H1 (cell line): ENCODE results near the gene KRCC1. TPM values are rescaled to one million over a fixed set of nuclear protein-coding genes. Genes with fewer than 3 reads are reported as not detected.

ENCODE experiments used
- CTCF ChIA-PET: fragments of 300-600 bp; sonication (Branson Sonifier 250); formaldehyde crosslinking; loops from one replicate; lab custom pipeline; 2021; ENCODE audit not compliant: partially characterized antibody; lab: Charles Lee
- POLR2A ChIA-PET: fragments of 300-600 bp; sonication (Branson Sonifier 250); formaldehyde crosslinking; loops from one replicate; lab custom pipeline; 2021; ENCODE audit warnings: inconsistent platforms; ENCODE audit not compliant: partially characterized antibody; lab: Charles Lee
- DNase-seq, 2 experiments: peaks; one replicate each; pipeline versions ENCODE4 v3.0.0 to v3.0.0-alpha.2; 2010 to 2022; ENCODE audit warnings: low spot score in 2 of 2, low read depth in 1 of 2, mixed read lengths in 1 of 2
- FAIRE-seq: peaks from 2 replicates; lab custom pipeline; 2011; peaks lifted over from hg19 to GRCh38; lab: Jason Lieb, UNC
- H2AFZ ChIP-seq: 2 replicates; pipeline ENCODE4 v1.8.1; 2012; ENCODE audit warnings: low read length, inconsistent platforms
- H2AK5ac ChIP-seq: 2 replicates; pipeline ENCODE4 v1.6.1; 2013; ENCODE audit warnings: low read depth, low read length
- H2BK120ac ChIP-seq: replicated peaks from 2 replicates; pipeline ENCODE3; 2013; ENCODE audit warnings: low read depth, low read length, inconsistent platforms
- H2BK12ac ChIP-seq: 2 replicates; pipeline ENCODE4 v1.6.1; 2013; ENCODE audit warnings: low read depth, low read length
- H2BK15ac ChIP-seq: 2 replicates; pipeline ENCODE4 v1.6.1; 2013; ENCODE audit warnings: low read length
- H2BK20ac ChIP-seq: 2 replicates; pipeline ENCODE4 v1.6.1; 2013; ENCODE audit warnings: low read length
- H2BK5ac ChIP-seq: 2 replicates; pipeline ENCODE4 v1.6.1; 2013; ENCODE audit warnings: low read depth, low read length
- H3K14ac ChIP-seq: 2 replicates; pipeline ENCODE4 v1.6.1; 2013; ENCODE audit warnings: inconsistent platforms; ENCODE audit not compliant: insufficient read length
- H3K18ac ChIP-seq: 2 replicates; pipeline ENCODE4 v1.6.1; 2013; ENCODE audit warnings: low read length; ENCODE audit errors: extremely low read depth
- H3K23ac ChIP-seq: 2 replicates; pipeline ENCODE4 v1.6.1; 2013; ENCODE audit warnings: inconsistent platforms; ENCODE audit not compliant: insufficient read length
- H3K23me2 ChIP-seq: 2 replicates; pipeline ENCODE4 v1.6.1; 2013; ENCODE audit warnings: low read depth, low read length
- H3K27ac ChIP-seq: 2 replicates; pipeline ENCODE4 v1.6.1; 2011; ENCODE audit warnings: low read depth, low read length, inconsistent platforms
- H3K27me3 ChIP-seq, 4 experiments: replicated peaks in 1 of 4; 1 replicate in 1 of 4; 2 replicates in 3 of 4; pipeline versions ENCODE4 v1.6.1 to v1.8.1; 2011 to 2013; ENCODE audit warnings: low read length in 3 of 4, mild to moderate bottlenecking in 3 of 4, inconsistent platforms in 2 of 4, mixed read lengths in 2 of 4, moderate library complexity in 1 of 4; ENCODE audit not compliant: control insufficient read depth in 3 of 4, insufficient read depth in 3 of 4; ENCODE audit errors: extremely low read depth in 1 of 4
- H3K36me3 ChIP-seq, 4 experiments: 2 replicates each; pipeline versions ENCODE4 v1.6.1 to v1.8.1; 2011 to 2013; ENCODE audit warnings: mild to moderate bottlenecking in 4 of 4, low read length in 3 of 4, moderate library complexity in 2 of 4, control low read depth in 1 of 4, inconsistent platforms in 1 of 4; ENCODE audit not compliant: insufficient read depth in 4 of 4, control insufficient read depth in 2 of 4
- H3K4ac ChIP-seq: replicated peaks from 2 replicates; pipeline ENCODE3; 2013; ENCODE audit warnings: low read length, low read depth, mixed read lengths, inconsistent platforms; ENCODE audit not compliant: insufficient read length
- H3K4me1 ChIP-seq, 4 experiments: replicated peaks in 1 of 4; 1 replicate in 1 of 4; 2 replicates in 3 of 4; pipeline versions ENCODE4 v1.6.1 to v1.8.1; 2011 to 2013; ENCODE audit warnings: low read length in 3 of 4, inconsistent platforms in 2 of 4, mixed read lengths in 1 of 4; ENCODE audit not compliant: insufficient read depth in 4 of 4, control insufficient read depth in 3 of 4
- H3K4me2 ChIP-seq, 2 experiments: 2 replicates each; pipeline versions ENCODE4 v1.6.1 to v1.8.1; 2011 to 2013; ENCODE audit warnings: low read depth in 2 of 2, low read length in 2 of 2, control low read depth in 1 of 2, inconsistent platforms in 1 of 2, mild to moderate bottlenecking in 1 of 2; ENCODE audit not compliant: insufficient read depth in 1 of 2
- H3K4me3 ChIP-seq, 4 experiments: fragments of 200-600, 300-600 bp in 1 of 4; sonication (generic), shearing (Covaris generic), sonication (Bioruptor Twin) in 1 of 4; 2 replicates each; pipeline versions ENCODE4 v1.5.1 to v1.8.1; 2011 to 2016; ENCODE audit warnings: low read length in 4 of 4, low read depth in 3 of 4, control low read depth in 2 of 4, inconsistent platforms in 2 of 4, mild to moderate bottlenecking in 2 of 4, mixed read lengths in 1 of 4, moderate library complexity in 1 of 4; ENCODE audit not compliant: insufficient read depth in 2 of 4; ENCODE audit errors: extremely low read depth in 1 of 4
- H3K56ac ChIP-seq: replicated peaks from 2 replicates; pipeline ENCODE3; 2013; ENCODE audit warnings: low read depth, mild to moderate bottlenecking, mixed read lengths, low read length, inconsistent platforms; ENCODE audit not compliant: insufficient read length
- H3K79me1 ChIP-seq: 2 replicates; pipeline ENCODE4 v1.6.1; 2013; ENCODE audit warnings: low read depth, low read length, control low read depth
- H3K79me2 ChIP-seq, 2 experiments: 2 replicates each; pipeline versions ENCODE4 v1.6.1 to v1.8.1; 2012 to 2013; ENCODE audit warnings: low read length in 2 of 2, mild to moderate bottlenecking in 2 of 2, inconsistent platforms in 1 of 2; ENCODE audit not compliant: insufficient read depth in 2 of 2, control insufficient read depth in 1 of 2
- H3K9ac ChIP-seq, 4 experiments: replicated peaks in 1 of 4; 1 replicate in 1 of 4; 2 replicates in 3 of 4; pipeline versions ENCODE4 v1.6.1 to v1.8.1; 2011 to 2013; ENCODE audit warnings: low read depth in 3 of 4, low read length in 3 of 4, control low read depth in 2 of 4, mild to moderate bottlenecking in 2 of 4, moderate library complexity in 2 of 4, inconsistent platforms in 1 of 4; ENCODE audit errors: extremely low read depth in 1 of 4
- H3K9me3 ChIP-seq, 2 experiments: 2 replicates each; pipeline versions ENCODE4 v1.6.1 to v1.8.1; 2012 to 2013; ENCODE audit warnings: mild to moderate bottlenecking in 2 of 2, moderate library complexity in 2 of 2, control low read depth in 1 of 2, inconsistent platforms in 1 of 2, low read depth in 1 of 2, low read length in 1 of 2, mixed read lengths in 1 of 2; ENCODE audit not compliant: insufficient read depth in 2 of 2
- H4K20me1 ChIP-seq, 2 experiments: replicated peaks in 1 of 2; 2 replicates each; pipeline versions ENCODE3 to v1.8.1; 2011 to 2013; ENCODE audit warnings: inconsistent platforms in 2 of 2, low read length in 2 of 2, mild to moderate bottlenecking in 1 of 2; ENCODE audit not compliant: insufficient read depth in 2 of 2, control insufficient read depth in 1 of 2
- H4K5ac ChIP-seq: 2 replicates; pipeline ENCODE4 v1.6.1; 2013; ENCODE audit warnings: low read length, low read depth, mixed read lengths, inconsistent platforms; ENCODE audit not compliant: insufficient read length
- H4K8ac ChIP-seq: 2 replicates; pipeline ENCODE4 v1.8.0; 2013; ENCODE audit warnings: mild to moderate bottlenecking, moderate library complexity, low read length, inconsistent platforms; ENCODE audit not compliant: insufficient read depth; ENCODE audit errors: extremely low read depth
- H4K91ac ChIP-seq: replicated peaks from 2 replicates; pipeline ENCODE3; 2013; ENCODE audit warnings: low read length, mixed read lengths, inconsistent platforms; ENCODE audit not compliant: insufficient read length
- KDM1A ChIP-seq: fragments of 200-600, 300-600 bp; sonication (generic); IDR thresholded peaks from 2 replicates; pipeline ENCODE4 v1.7.1; 2016; ENCODE audit warnings: mild to moderate bottlenecking, low read length, borderline replicate concordance
- SAP30 ChIP-seq: fragments of 300-600 bp; sonication (generic); IDR thresholded peaks from 2 replicates; pipeline ENCODE4 v1.7.1; 2012; ENCODE audit warnings: low read length, moderate library complexity, mild to moderate bottlenecking, inconsistent platforms; ENCODE audit not compliant: insufficient read depth, insufficient replicate concordance
- YY1 ChIP-seq: IDR thresholded peaks from 2 replicates; pipeline ENCODE4 v1.6.1; 2011; ENCODE audit warnings: low read depth, mild to moderate bottlenecking, low read length
- WGBS, 2 experiments: shearing (Covaris generic) in 1 of 2; methylation state at CpG; one replicate each; pipeline versions ENCODE4 v1.1.6 to v1.1.7; 2013 to 2015; ENCODE audit warnings: low lambda C conversion rate in 2 of 2, mixed read lengths in 2 of 2, inconsistent platforms in 1 of 2, low coverage in 1 of 2, missing lambda C conversion rate in 1 of 2; ENCODE audit not compliant: insufficient replicate concordance in 2 of 2, insufficient coverage in 1 of 2, insufficient read length in 1 of 2; ENCODE audit errors: extremely low coverage in 1 of 2, missing lambda C conversion rate in 1 of 2; 5-methylcytosine and 5-hydroxymethylcytosine counted together
- polyA plus RNA-seq, 7 experiments: library from polyadenylated mRNA; depleted of rRNA in 3 of 7; stranded (reverse) in 5 of 7; unstranded in 2 of 7; fragments of >200 nt in 5 of 7; fragments of 200-250 nt in 2 of 7; gene quantifications; 1 replicate in 5 of 7; 2 replicates in 1 of 7; 4 replicates in 1 of 7; pipeline versions ENCODE4 v1.2.1 to v1.2.3, GENCODE V29; 2011 to 2013; ENCODE audit warnings: missing spikeins in 2 of 7, mixed read lengths in 2 of 7
- total RNA-seq: library from RNA; stranded (reverse); fragmentation: NEBNext Ultra II Directional; extraction: Animal tissue kit (Norgen Biotek cat#: 25700); gene quantifications from 2 replicates; pipeline ENCODE4 v1.2.1, GENCODE V29; 2021

The KRCC1 gene
- total and polyA plus RNA-seq, 2 of the 8 experiments (the other 6 are each of a cell fraction or from before 2014, with no cell fraction given) = 5.1 to 8.5 TPM

DNA sequence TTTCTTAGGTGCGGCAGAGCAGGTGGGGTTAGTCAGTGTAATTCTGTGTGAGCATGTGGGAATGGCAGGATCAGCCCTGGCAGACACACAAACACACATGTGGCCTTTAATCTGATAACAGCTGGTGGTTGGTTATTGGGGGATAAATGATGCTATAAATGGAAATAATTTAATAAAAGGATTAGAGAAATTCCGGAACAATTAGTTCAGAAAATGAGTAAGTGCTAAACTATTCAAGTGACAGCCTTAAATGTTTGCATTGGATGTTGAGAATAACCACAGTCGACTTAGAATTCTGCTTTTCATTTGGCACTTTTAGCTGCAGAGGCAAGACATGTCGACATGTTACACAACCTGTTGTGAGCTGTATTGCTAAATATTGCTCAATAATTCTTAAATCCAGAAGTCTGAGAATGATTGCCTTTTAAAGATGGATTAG is 19.3 kb upstream of the KRCC1 start:
- FAIRE-seq = no peak
- WGBS, 2 experiments = 91% methylated on average over 4 of the region's 4 CpGs; no CpG with 5 or more reads in 1 of the 2 experiments

More for the DNA sequence above, 19.3 kb upstream of the KRCC1 start:
- Histone ChIP-seq H3K9me3 (peaks cover 0 to 4% of the 10 kb centered on the region in 2 experiments; a peak in 1 of 4 replicates), H3K18ac (no peak overlapping the region), H3K27ac (no peak overlapping the region), H3K4me2 (no peak overlapping the region), H2AFZ (no peak overlapping the region), H3K23me2 (no peaks in the 10 kb centered on the region), H2AK5ac (no peak overlapping the region), H2BK20ac (no peak overlapping the region), H3K9ac (no peak overlapping the region), H4K91ac (no peak overlapping the region), H3K23ac (no peak overlapping the region), H3K56ac (no peak overlapping the region), H3K79me2 (no peaks in the 10 kb centered on the region), H3K4ac (no peak overlapping the region), H4K5ac (no peak overlapping the region), H3K27me3 (no peaks in the 10 kb centered on the region), H2BK5ac (no peak overlapping the region), H4K20me1 (no peaks in the 10 kb centered on the region), H3K4me3 (no peak overlapping the region), H2BK12ac (no peak overlapping the region), H3K14ac (no peak overlapping the region), H3K4me1 (0 out of 7 replicates have a peak, but pooled peaks cover 0 to 2% (median 0%) of the 10 kb centered on the region in 4 experiments), H3K79me1 (no peaks in the 10 kb centered on the region), H2BK15ac (no peak overlapping the region), H2BK120ac (no peak overlapping the region), H3K36me3 (no peaks in the 10 kb centered on the region), H4K8ac (no peak overlapping the region)
- no peak for TF ChIP-seq SAP30
- TF ChIP-seq YY1 = no peak
- TF ChIP-seq KDM1A = no peak
- ChIA-PET CTCF (interaction anchor here (1.4 to 5.7 kb wide), 2 partner anchors 14 to 85 kb away, joined by 5 to 50 read pairs; no protein-coding TSS in a partner anchor), POLR2A (interaction anchor here (1.4 kb wide), 1 partner anchor 14 kb away, joined by 3 read pairs; no protein-coding TSS in a partner anchor)
- no peak for DNase-seq
